ENCODE data around the gene CYTH2. TPM values are rescaled to one million over a fixed set of nuclear protein-coding genes. Genes with fewer than 3 reads are reported as not detected.
A peak's percentile ranks its signal among the peaks of the same experiment; 100 is the strongest.

Gene CYTH2
- polyA plus RNA-seq, 2 of the 4 experiments (the other 2 are of a cell fraction), result 33.4 to 50.5 TPM

GRCh38 chr19:48478339-48479256 lies 9.4 kb downstream of the CYTH2 start (continued):
- TF ChIP-seq PBX3 (IDR thresholded peaks at IDR 0.05) (no peak), CTCF (IDR thresholded peaks at IDR 0.05) (no peak), RFX5 (IDR thresholded peaks at IDR 0.05) (no peak), NFE2L2 (conservative IDR thresholded peaks at IDR 0.05; ENCODE audit: low read length) (no peak), TP53 (CRISPR knock-in tag; IDR thresholded peaks at IDR 0.05) (no peak), SREBF2 (IDR thresholded peaks at IDR 0.05) (no peak), NR3C1 (IDR thresholded peaks at IDR 0.05) (no peak), ZSCAN20 (CRISPR knock-in tag; IDR thresholded peaks at IDR 0.05) (no peak), HOXB5 (CRISPR knock-in tag; IDR thresholded peaks at IDR 0.05) (no peak)

- WGBS (ENCODE audit: missing lambda C conversion rate), result 83% methylated on average over 7 of the region's 7 CpGs
- Histone ChIP-seq H3K4me1 (peaks cover 16% of the 10 kb centered on the region), H3K4me2 (no peak overlapping the region), H3K9me3 (no peaks in the 10 kb centered on the region), H3K27ac (no peak overlapping the region), H3K4me3 (no peak overlapping the region)
- ATAC-seq (peak in 1 of 2 experiments; percentile 8; a peak in 3 of 6 replicates), DNase-seq (ENCODE audit: low read depth in 1 of 2, low spot score in 1 of 2) (no peak), FAIRE-seq (no peak)
- ChIA-PET CTCF (interaction anchor here (0.9 to 3.6 kb wide), 5 partner anchors 9 to 109 kb away, joined by 3 to 36 read pairs (median 6); partner anchors contain the start of gene KDELR1), POLR2A (interaction anchor here (1.4 to 1.6 kb wide), 2 partner anchors 8 to 13 kb away, joined by 3 read pairs; no protein-coding TSS in a partner anchor)
- TF ChIP-seq KDM1A (IDR thresholded peaks at IDR 0.05; ENCODE audit: low read depth) (no peak), POLR2AphosphoS2 (conservative IDR thresholded peaks at IDR 0.05; ENCODE audit: low read length) (peak; percentile 47; the same call in 1 of the 2 replicates)
These were observed 10.5 kb downstream of the CYTH2 start for GRCh38 chr19:48479686-48480085.

- ChIA-PET CTCF (interaction anchor here (0.9 to 3.6 kb wide), 5 partner anchors 9 to 108 kb away, joined by 3 to 36 read pairs (median 6); partner anchors contain the start of gene KDELR1), POLR2A (interaction anchor here (1.4 to 1.6 kb wide), 2 partner anchors 7 to 14 kb away, joined by 3 read pairs; no protein-coding TSS in a partner anchor)
- DNase-seq (ENCODE audit: low read depth in 1 of 2, low spot score in 1 of 2), result no peak
- Histone ChIP-seq H3K9me3 (no peaks in the 10 kb centered on the region), H3K4me1 (peaks cover 16% of the 10 kb centered on the region), H3K4me3 (no peak overlapping the region), H3K4me2 (no peak overlapping the region), H3K27ac (no peak overlapping the region)
- TF ChIP-seq RARB (CRISPR knock-in tag; IDR thresholded peaks at IDR 0.05) (no peak), POLR2AphosphoS2 (conservative IDR thresholded peaks at IDR 0.05; ENCODE audit: low read length) (0 out of 2 replicates have a peak, but pooled peaks have one; percentile 27)
- WGBS (ENCODE audit: missing lambda C conversion rate), result 95% methylated on average over 32 of the region's 32 CpGs
- FAIRE-seq, result no peak
- ATAC-seq, result no peak
These were observed 11.0 kb downstream of the CYTH2 start for GRCh38 chr19:48480183-48480557.

- TF ChIP-seq HOXB13 (CRISPR knock-in tag; IDR thresholded peaks at IDR 0.05; ENCODE audit: low read depth), result no peak
- TF ChIP-seq POLR2AphosphoS2 (conservative IDR thresholded peaks at IDR 0.05; ENCODE audit: low read length), result 0 out of 2 replicates have a peak, but pooled peaks have one; percentile 2
- FAIRE-seq, result no peak
- ATAC-seq, result no peak
- ChIA-PET CTCF (interaction anchor here (0.8 to 3.6 kb wide), 9 partner anchors 8 to 108 kb away, joined by 3 to 36 read pairs (median 3); no protein-coding TSS in a partner anchor), POLR2A (interaction anchor here (0.9 to 2.2 kb wide), 4 partner anchors 9 to 15 kb away, joined by 3 to 8 read pairs (median 3); no protein-coding TSS in a partner anchor)
- WGBS (ENCODE audit: missing lambda C conversion rate), result 92% methylated on average over 52 of the region's 52 CpGs
- no peaks in the 10 kb centered on the region for H3K9me3 ChIP-seq
- no peak for DNase-seq (ENCODE audit: low read depth in 1 of 2, low spot score in 1 of 2)
- H3K4me1 ChIP-seq, result peaks cover 20% of the 10 kb centered on the region
- no peak overlapping the region for H3K4me2 ChIP-seq
- H3K4me3 ChIP-seq, result no peak overlapping the region
- no peak overlapping the region for H3K27ac ChIP-seq
These were observed 11.7 kb downstream of the CYTH2 start for GRCh38 chr19:48480558-48481500.

All from A549 (cell line).